Gastrocnemius medialis (tissue), 4 donors: Measurements from ENCODE around the gene EPM2AIP1.

Source experiments
- CTCF ChIP-seq, 5 experiments: fragments of 450-650 bp in 3 of 5; fragments of 200-600 bp in 2 of 5; sonication (generic) in 2 of 5; IDR thresholded peaks in 4 of 5; conservative IDR thresholded peaks in 1 of 5; 1 replicate in 4 of 5; 2 replicates in 1 of 5; pipeline ENCODE4 v1.5.1; 2016 to 2019; ENCODE audit warnings: antibody characterized with exemption in 5 of 5, mild to moderate bottlenecking in 3 of 5, moderate library complexity in 3 of 5
- POLR2A ChIP-seq, 2 donors: fragments of 450-650 bp; IDR thresholded peaks; one replicate each; pipeline ENCODE4 v1.6.1; 2017; ENCODE audit warnings: antibody characterized with exemption in 2 of 2, mild to moderate bottlenecking in 2 of 2, moderate library complexity in 2 of 2

DNA sequence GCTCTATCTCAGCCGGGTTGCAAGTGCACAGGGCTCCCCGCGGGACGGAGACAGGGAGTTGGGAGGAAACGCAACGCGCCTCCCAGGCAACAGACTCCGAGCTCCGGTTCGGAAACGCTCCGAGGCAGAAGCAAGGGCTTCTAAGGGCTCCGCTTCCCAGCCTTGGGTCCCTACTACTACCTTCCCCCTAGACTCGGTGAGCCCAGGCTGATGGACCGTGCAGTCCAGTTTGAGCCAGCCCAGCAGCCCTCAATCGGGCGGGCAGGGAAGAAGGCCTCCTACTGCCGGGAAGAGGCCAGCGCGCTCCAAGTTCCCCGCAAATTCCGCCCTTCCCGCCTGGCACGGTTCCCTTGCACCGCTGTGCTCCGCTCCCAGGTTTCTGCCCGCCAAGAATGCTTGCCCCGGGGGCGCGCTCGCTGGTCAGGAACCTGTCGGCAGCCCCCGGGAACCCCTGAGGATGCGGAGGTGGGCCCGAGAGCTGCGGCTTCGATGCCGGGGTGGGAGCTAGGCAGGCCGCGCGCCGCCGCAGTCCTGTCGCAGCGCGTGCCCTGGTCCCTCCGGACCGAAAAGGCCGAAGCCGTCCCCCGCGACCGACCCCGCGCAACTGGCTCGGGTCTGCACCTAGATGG lies 48.8 kb downstream of the EPM2AIP1 start:
- TF ChIP-seq POLR2A (IDR thresholded peaks at IDR 0.05) (no peak), CTCF (IDR thresholded peaks at IDR 0.05 in 4 of 5, conservative IDR thresholded peaks at IDR 0.05 in 1 of 5) (no peak)
